Activated effector memory CD4-positive, alpha-beta T cell treated with Interleukin-2 at 50 U/mL for 16 hours (primary cell): ENCODE measurements around the gene WTAP.
"Not testable (repeated sequence)": the region's sequence is repeated elsewhere in the genome, so short reads cannot be mapped to it uniquely, and the experiment has no call there.

Experiments
- DNase-seq: peaks from one replicate; pipeline ENCODE4 v3.0.0-alpha.2; 2020

Gene WTAP

DNA sequence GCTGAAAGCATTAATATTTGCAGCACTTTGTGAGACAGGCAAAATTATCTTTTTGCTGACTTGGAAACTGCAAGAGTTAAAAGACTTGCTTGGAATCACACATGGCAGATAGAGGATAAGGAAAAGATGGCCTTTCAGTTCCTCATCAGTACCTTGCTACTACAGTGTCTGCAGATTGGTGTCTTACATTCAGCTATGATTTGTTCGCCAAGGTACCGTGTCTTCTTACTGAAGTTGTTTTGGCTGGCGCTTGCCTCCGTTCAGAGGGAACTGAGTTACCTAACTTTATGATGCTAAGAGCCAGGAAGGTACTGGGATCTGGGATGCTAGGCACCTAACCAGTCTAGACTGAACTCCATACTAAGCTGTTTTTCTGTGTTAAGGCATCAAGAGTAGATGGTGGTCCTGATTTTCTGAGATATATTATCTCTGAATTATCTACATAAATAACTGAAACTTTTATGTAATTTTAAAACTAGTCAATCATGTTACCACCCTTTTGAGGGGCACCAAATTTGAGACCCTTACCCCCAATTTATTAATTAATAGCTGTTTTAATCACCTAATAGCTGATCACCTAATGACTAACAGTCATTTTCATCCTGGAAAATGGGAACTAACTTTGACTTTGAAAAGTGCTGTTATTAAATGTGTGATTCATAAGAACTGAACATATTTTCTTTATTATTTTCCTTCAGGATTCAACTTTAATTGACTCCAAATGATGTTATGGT lies 2.5 kb downstream of the WTAP start:
- DNase-seq: no peak

- DNase-seq: no peak
Observed at GRCh38 chr6:159730332-159730676, 3.0 kb downstream of the WTAP start.

DNA sequence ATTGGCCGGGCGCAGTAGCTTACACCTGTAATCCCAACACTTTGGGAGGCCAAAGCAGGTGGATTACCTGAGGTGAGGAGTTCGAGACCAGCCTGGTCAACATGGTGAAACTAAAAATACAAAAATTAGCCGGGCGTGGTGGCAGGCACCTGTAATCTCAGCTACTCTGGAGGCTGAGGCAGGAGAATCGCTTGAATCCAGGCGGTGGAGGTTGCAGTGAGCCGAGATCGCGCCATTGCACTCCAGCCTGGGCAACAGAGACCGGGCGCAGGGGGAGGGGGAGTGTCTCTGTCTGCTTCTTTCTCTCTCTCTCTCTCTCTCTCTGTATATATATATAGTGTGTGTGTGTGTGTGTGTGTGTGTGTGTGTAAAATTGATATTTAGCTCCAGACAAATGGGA lies 5.2 kb downstream of the WTAP start:
- DNase-seq: not testable (repeated sequence)

DNA sequence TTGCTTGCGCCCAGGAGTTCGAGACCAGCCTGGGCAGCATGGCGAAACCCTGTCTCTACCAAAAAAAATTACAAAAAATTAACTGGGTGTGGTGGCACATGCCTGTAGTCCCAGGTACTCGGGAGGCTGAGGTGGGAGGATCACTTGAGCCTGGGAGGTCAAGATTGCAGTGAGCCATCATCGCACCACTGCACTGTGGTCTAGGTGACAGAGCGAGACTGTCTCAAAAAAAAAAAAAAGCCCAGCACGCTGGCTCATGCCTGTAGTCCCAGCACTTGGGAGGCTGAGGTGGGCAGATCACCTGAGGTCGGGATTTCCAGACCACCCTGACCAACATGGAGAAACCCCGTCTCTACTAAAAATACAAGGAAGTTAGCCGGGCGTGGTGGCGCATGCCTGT lies 6.1 kb downstream of the WTAP start:
- not testable (repeated sequence) for DNase-seq

DNA sequence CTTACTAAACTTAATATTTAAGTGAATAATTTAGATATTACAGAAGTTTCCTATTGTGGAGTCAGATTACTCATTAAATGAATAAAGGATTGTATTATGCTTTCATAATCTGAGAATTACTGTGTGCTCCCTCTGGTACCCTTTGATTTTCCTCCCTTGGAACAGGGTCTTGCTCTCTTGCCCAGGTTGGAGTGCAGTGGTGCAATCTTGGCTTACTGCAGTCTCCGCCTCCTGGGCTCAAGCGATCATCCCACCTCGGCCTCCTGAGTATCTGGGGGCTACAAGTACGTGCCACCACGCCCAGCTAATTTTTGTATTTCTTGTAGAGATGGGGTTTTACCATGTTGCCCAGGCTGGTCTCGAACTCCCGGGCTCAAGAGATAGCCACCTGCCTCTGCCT lies 9.6 kb downstream of the WTAP start:
- DNase-seq: no peak

DNA sequence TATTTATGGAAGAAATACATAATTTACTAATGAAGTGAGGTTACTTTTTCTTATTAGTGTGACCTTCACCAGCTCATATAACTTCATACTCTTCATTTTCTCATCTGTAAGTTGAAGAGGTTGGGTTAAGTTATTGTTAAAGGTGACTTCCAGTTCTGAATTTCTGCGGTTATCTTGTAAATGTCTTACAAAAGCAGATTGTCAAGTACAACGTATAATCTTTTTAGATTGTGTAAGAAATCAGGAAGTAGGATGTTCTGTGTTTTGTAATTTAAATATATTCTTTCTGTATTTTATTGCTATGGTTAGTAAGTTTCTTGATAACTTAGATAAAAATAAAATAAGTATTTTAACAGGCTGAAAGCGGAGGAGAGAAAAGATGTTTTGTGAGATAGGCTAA lies 12.0 kb downstream of the WTAP start:
- no peak for DNase-seq

GRCh38 chr6:159742165-159742564 lies 14.9 kb downstream of the WTAP start:
- no peak for DNase-seq

DNA sequence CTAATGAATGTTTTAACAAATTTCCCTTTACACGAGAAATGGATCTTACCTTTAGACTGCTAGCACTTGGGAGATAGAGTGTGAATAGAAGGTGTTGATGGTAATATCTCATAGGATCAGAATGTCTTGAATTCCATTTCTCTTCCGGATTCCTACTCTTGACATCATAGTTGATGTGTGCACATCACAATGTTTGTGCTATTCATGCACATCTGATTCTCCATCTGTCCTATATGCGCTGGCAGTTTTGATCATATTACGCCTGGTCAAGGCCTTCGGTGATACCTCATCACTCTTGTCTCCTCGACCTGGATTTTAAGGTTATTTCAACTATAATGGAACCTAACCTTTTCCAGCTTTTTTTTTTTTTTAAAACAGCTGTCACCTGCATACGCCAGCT lies 17.8 kb downstream of the WTAP start:
- no peak for DNase-seq

DNA sequence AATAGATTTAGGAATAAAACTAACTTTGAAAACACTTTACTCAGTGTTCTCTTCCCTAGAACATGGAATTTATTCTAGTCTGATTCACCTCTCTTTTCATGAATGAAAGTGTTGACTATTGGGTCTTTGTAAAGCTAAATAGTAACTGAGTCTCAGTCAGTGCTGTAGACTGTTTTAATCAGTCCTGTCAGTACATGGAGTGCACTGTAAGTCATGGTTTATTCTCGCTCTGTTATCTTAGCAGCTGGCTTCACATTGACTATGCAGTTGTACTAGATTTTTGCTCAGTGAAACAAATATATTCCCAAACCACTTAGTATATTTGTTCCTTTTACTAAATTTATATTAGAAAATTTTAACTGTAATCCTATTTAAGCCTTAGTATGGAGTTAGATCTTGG lies 19.5 kb downstream of the WTAP start:
- DNase-seq: no peak

DNA sequence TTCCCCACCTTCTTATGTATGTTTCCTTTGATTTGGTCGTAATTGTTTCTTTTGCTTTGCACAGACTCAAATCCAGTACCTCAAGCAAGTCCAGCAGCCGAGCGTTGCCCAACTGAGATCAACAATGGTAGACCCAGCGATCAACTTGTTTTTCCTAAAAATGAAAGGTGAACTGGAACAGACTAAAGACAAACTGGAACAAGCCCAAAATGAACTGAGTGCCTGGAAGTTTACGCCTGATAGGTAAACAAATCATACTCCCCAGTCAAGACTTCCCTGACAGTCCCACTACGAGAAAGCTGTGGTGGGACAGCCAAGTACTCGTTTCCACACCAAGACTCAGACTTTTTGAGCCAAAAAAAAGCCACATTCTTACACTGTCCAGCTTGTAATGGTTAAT lies 20.8 kb downstream of the WTAP start:
- DNase-seq: not testable (repeated sequence)

- DNase-seq: no peak
Observed at GRCh38 chr6:159751448-159751847, 24.1 kb downstream of the WTAP start.

DNA sequence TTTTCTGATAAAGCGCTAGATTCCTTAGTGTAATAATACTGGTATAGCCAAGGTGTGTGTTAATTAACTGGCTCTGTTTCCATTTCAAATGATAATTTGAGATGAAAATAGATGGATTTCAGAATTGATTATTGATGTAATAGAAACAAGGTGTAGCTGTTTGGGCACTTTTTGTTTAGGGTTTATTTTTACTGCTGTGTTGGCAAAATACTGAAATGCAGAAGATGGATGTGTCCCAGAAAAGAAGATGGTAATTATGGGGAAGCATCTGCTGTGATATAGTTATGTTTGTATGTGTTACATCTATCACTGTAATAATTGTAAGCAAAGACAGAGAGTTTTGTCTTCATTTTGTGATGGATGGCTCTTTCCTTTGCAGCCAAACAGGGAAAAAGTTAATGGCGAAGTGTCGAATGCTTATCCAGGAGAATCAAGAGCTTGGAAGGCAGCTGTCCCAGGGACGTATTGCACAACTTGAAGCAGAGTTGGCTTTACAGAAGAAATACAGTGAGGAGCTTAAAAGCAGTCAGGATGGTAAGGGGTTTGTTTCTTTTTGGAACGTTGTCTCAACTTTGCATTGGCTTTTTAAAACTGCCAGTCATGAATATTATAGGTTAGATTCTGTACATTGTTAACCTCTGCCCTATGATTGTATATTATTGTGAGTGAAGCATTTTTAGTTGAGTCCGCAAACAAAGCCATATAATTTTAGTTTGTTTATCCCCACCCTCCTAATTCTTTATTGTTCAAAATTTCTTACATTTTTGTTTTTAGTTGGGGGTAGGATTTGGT lies 26.0 kb downstream of the WTAP start:
- no peak for DNase-seq

DNA sequence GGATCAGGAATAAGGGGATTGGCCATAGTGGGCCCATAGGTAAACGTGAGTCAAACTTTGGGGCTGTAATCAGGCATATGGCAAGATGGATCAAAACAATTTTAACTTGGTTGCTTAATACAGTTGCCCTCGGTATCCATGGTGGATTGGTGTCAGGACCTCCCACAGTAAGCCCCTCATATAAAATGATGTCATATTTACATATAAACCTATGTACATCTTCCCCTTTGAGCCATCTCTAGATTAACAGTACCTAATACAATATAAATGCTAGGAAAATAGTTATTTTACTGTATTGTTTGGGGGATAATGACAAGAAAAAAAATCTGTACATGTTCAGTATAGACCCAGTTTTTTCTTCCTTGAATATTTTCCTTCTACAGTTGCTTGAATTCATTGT lies 27.1 kb downstream of the WTAP start:
- DNase-seq: no peak

DNA sequence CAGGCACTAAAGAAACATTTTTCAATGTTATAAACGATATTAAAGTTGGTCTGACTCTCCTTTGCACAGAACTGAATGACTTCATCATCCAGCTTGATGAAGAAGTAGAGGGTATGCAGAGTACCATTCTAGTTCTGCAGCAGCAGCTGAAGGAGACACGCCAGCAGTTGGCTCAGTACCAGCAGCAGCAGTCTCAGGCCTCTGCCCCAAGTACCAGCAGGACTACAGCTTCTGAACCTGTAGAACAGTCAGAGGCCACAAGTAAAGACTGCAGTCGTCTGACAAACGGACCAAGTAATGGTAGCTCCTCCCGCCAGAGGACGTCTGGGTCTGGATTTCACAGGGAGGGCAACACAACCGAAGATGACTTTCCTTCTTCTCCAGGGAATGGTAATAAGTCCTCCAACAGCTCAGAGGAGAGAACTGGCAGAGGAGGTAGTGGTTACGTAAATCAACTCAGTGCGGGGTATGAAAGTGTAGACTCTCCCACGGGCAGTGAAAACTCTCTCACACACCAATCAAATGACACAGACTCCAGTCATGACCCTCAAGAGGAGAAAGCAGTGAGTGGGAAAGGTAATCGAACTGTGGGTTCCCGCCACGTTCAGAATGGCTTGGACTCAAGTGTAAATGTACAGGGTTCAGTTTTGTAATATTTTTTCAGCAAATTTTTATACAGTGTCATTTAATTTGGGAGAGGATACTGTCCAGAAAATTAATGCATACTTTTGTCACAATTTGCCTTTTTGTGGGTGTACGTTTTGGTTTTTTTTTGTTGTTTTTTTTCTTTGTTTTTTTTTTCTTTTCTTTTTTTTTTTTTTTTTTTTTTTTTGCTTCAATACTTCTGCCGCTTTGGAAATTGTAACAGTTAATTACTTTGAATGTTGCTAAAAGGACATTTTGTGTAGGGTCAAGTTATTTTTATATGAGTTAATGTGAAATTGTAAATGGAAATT lies 27.9 kb downstream of the WTAP start:
- DNase-seq: no peak

DNA sequence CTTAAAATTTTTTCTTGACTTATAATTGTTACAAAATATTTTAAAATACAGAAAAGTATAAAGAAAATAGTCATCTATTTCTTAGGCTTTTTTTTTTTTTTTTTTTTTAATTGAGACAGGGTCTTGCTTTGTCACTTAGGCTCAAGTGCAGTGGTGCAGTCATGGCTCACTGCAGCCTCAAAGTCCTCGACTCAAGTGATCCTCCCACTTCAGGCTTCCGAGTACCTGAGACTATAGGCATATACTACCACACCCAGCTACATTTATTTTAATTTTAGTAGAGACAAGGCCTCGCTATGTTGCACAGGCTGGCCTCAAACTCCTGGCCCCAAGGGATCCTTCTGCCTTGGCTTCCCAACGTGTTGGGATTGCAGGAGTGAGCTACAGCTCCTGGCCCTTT lies 29.2 kb downstream of the WTAP start:
- DNase-seq: no peak

DNA sequence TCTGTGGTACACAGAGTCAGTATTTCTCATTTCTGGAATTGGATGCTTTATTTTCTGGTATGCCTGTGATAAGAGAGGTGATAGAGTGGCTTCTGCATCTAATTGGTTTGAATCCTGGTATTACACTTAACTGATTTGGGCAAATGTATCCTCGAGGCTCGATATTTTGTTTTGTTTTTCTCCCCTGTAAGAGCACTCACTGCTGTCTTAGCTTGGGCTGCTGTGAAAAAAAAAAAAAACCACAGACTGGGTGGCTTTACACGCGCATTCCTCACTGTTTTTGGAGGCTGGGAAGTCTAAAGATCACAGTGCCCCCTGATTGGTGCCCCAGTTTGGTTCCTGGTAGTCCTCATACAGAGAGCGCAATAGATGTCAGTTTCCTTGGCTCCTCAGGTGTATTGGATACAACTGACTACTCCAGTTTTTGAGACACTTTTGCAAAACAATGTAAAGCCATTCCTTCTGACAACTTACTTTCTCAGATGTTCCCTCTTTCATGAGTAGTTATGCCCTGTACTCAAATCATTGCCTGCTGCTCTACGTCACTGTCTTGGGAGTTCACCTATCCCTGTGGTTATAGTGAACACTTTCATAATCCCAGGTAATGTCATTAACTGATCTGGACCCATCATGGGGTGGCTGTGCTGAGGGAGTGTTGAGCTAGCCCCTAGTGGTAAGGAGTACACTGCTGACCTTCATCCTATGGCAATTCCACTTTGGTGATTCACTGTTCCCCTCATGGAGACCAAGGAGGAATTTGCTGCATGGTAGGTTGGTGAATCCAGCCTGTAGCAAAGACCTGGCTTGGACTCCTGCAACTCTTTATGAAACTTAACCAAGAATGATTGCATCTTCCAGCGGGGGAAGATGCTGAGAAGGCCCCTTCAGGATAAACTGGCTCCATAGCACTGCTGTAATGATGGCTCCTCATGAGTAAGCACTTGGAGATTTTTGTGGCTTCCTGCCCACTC lies 31.0 kb downstream of the WTAP start:
- no peak for DNase-seq

DNA sequence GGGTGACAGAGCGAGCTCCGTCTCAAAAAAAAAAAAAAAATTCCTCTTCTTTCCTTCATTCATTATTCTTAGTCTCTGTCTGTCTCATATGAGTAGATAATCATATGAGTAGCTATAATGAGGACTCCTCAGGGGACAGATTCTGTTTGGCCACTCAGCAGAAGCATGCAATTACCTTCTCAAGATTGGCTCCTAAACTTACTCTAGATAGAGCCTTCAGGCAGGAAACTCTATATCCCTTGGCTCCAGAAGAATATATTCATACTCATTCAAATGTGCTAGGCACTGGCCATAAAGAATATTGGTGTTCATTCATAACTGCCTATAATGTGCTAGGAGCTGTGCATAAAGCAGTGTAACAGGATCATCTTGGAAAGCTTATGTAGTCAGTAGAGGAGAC lies 32.3 kb downstream of the WTAP start:
- DNase-seq: no peak

DNA sequence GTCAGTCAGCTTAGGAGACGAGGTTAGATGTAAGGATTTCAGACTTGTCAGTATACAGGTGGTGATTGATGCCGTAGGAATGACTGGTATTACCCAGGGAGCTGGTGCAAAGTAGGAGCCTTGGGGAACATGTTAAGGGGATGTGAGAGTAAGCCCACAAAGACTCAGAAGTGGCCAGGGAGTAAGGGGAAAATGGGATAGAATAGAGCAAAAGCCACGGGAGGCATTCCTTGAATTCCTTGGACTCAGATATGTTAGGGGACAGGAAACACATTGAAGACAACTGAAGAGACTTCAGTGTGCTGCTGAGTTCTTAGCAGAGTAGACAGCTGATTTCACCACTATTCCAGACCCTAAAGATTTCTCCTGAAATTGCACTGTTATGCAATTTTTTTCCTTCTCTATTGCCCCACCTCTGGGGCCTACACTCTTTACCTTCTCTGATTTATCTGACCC lies 33.3 kb downstream of the WTAP start:
- no peak for DNase-seq

DNA sequence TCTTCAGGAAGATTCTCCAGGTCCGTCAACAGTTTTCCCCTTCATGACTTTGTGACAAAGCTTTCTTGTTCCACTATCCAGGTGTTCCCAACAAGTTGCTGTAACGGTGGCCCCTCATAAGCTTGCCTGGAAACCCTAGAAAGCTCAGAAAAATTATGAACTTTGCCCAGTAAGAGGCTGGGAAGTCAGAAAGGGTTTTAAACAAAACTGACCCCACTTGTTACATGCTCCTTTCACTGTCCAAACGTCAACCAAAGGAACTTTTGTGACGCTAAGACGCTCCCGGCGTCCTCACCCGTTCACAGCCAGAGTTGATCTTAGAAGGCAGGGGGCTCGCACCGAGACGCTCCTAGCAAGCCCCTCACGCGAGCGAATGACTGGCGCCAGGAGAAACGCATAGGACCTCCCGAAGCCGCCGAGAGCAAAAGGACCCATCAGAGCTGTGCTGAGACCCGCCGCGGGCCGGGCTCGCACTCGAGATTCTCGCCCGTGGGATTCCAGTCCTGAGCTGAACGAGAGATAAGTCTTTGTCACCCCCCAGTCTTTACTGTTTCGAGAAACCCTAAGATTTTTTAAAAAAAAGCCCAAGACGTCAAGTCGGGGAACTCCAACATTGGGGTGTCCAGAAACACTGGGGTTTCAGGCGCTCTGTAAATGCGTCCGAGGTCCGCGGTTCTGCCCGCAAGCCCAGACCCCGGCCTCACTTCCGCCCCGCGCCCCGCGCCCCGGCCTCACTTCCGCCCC lies 34.0 kb downstream of the WTAP start:
- DNase-seq: no peak

DNA sequence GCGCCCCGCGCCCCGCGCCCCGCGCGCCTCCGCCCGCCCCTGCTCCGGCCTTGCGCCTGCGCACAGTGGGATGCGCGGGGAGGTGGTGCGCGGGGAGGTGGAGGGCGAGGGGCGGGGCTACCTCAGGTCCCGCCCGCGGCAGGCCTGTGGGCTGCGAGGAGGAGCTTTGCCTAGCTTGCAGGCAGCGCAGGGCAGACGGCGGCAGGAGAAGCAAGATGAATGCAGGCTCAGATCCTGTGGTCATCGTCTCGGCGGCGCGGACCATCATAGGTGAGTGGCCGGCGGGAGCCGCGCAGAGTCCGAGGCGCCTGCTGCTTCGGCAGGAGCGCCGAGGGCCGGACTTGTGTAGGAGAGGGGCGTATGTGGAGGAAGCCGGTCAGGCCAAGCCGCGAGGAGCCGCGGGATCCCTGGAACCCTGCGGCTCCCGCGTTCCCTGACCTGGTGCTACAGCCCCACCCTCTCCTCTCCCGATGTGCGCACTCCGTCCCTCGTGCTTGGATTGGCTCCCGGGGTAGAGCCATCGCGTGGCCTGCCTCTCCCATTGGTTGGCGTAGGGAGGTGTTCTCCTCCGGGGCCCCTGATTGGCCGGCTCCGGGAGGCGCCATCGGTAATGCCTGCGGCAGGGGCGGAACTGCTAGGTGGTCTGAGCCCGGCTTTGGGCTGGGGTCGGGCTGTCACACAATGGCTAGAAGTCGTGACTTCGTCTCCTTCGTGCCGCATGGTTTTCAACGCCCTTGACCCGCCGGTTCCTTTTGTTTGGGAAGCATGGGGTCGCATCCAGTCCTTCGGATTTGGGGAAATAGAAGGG lies 34.8 kb downstream of the WTAP start, which contains the start of gene ACAT2:
Gene ACAT2 (plus strand): TSS at position 173 of the 808 bp plus-strand sequence. CDS start 43 bp downstream, at position 216.
- peak; percentile 88 for DNase-seq
